ENCODE data around the gene ALOXE3. TPM values are rescaled to one million over a fixed set of nuclear protein-coding genes. Genes with fewer than 3 reads are reported as not detected.
"Not testable (repeated sequence)": the region's sequence is repeated elsewhere in the genome, so short reads cannot be mapped to it uniquely, and the experiment has no call there.

ALOXE3 gene
- total and polyA plus RNA-seq, 2 experiments from 2014 or later = 0.10 TPM; not detected in 1

DNA sequence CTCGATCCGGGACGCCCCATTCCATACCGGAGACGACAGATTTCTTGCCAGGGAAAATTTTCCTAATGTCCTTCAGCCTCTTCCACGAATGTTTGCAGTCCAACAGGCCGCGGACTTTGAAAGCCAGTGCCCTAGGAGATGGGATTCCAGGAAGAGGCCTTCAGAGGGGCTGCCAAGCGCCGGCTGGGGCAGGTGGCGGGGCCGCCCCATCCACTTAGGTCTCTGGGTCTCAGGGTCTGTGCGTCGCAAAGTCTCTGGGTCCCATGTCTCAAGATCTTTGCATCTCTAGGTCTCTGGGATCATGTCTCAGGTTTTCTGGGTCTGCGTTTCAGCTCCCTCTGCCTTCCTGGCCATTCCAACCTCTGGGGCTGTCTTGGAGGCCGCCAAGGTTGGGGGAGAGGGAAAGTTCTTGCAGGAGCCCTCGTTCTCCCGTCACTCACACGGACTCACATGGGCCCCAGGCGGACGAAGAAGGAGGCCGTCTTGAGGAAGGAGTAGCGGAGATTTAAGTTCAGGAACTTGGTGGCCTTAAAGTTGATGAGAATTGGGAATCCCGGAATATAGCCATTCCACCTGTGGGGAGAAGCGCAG is 38.0 kb downstream of the ALOXE3 start:
- H3K27ac ChIP-seq = no peak overlapping the region
- DNase-seq (ENCODE audit: low read depth in 1 of 2, low spot score in 1 of 2) = no peak
- no peaks in the 10 kb centered on the region for H3K36me3 ChIP-seq
- TF ChIP-seq, protein P1, sequence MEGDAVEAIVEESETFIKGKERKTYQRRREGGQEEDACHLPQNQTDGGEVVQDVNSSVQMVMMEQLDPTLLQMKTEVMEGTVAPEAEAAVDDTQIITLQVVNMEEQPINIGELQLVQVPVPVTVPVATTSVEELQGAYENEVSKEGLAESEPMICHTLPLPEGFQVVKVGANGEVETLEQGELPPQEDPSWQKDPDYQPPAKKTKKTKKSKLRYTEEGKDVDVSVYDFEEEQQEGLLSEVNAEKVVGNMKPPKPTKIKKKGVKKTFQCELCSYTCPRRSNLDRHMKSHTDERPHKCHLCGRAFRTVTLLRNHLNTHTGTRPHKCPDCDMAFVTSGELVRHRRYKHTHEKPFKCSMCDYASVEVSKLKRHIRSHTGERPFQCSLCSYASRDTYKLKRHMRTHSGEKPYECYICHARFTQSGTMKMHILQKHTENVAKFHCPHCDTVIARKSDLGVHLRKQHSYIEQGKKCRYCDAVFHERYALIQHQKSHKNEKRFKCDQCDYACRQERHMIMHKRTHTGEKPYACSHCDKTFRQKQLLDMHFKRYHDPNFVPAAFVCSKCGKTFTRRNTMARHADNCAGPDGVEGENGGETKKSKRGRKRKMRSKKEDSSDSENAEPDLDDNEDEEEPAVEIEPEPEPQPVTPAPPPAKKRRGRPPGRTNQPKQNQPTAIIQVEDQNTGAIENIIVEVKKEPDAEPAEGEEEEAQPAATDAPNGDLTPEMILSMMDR (IDR thresholded peaks at IDR 0.05; ENCODE audit: low read depth, low read length) = no peak
- no peaks in the 10 kb centered on the region for H3K4me1 ChIP-seq (ENCODE audit: low read depth)
- H3K9me3 ChIP-seq (ENCODE audit: low read depth) = no peaks in the 10 kb centered on the region
- H3K4me3 ChIP-seq = peak overlapping the region; percentile 37
- peaks cover 92% of the 10 kb centered on the region for H3K27me3 ChIP-seq

DNA sequence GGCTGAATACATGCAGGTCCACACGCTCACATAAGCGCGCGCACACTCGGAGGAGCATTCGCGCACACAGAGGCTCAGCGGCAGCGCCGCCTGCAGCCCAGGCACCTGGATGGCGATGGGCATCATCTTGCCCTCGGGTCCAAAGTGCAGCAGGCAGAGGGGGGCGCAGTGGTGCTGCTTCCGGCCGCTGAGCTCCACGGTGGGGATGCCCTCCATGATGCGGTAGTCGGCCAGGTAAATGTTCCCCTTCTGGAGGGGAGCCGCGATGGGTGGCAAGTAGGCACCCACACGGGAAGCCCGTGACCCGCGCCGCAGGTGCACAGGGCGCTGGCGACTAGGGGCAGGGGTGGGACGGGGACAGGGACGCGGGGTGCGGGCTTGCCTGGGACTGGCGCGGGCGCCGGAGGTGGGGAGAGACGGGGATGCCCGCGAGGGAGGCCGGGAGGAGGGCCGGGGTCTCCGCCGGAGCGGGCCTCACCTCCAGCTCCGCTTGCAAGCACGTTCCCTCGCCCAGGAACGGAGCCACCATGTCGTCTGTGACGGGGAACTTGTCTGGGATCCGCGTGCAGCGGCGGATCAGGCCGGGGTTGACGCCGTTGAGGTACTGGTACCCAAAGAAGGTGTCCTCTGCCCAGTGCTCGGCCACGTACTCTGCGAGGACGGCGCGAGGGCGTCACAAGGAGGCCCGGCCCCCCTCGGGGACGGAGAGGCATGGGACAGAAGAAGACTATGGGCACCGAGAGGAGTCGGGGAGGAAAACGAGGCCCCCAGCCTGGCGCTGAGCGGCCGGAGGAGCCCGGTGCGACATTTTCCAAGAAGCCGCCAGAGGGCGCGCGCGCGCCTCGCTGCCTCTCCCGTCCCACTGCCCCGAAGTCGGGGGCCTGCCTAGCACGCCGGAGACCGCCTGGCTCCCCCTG is 38.8 kb downstream of the ALOXE3 start:
- Histone ChIP-seq H3K4me1 (ENCODE audit: low read depth) (no peaks in the 10 kb centered on the region), H3K36me3 (no peaks in the 10 kb centered on the region), H3K9me3 (ENCODE audit: low read depth) (no peaks in the 10 kb centered on the region), H3K27me3 (peaks cover 94% of the 10 kb centered on the region), H3K27ac (no peak overlapping the region), H3K4me3 (peak overlapping the region; percentile 37)
- TF ChIP-seq, protein P1 (IDR thresholded peaks at IDR 0.05; ENCODE audit: low read depth, low read length) = peak; percentile 86
- DNase-seq (ENCODE audit: low read depth in 1 of 2, low spot score in 1 of 2) = peak; percentile 54 to 81

DNA sequence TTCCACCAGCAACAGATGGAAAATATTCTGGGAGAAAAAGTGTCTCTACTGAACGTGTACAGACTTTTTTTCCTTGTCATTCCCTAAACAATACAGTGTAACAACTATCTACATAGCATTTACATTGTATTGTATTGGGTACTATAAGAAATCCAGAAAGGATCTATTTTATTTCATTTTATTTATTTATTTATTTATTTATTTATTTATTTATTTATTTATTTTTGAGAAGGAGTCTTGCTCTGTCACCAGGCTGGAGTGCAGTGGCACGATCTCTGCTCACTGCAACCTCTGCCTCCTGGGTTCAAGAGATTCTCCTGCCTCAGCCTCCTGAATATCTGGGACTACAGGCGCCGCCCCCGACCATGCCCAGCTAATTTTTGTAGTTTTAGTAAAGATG is 40.4 kb downstream of the ALOXE3 start:
- not testable (repeated sequence) for H3K27ac ChIP-seq; H3K4me1 ChIP-seq (ENCODE audit: low read depth); DNase-seq (ENCODE audit: low read depth in 1 of 2, low spot score in 1 of 2); H3K4me3 ChIP-seq; H3K36me3 ChIP-seq; H3K9me3 ChIP-seq (ENCODE audit: low read depth)
- peaks cover 96% of the 10 kb centered on the region for H3K27me3 ChIP-seq

DNA sequence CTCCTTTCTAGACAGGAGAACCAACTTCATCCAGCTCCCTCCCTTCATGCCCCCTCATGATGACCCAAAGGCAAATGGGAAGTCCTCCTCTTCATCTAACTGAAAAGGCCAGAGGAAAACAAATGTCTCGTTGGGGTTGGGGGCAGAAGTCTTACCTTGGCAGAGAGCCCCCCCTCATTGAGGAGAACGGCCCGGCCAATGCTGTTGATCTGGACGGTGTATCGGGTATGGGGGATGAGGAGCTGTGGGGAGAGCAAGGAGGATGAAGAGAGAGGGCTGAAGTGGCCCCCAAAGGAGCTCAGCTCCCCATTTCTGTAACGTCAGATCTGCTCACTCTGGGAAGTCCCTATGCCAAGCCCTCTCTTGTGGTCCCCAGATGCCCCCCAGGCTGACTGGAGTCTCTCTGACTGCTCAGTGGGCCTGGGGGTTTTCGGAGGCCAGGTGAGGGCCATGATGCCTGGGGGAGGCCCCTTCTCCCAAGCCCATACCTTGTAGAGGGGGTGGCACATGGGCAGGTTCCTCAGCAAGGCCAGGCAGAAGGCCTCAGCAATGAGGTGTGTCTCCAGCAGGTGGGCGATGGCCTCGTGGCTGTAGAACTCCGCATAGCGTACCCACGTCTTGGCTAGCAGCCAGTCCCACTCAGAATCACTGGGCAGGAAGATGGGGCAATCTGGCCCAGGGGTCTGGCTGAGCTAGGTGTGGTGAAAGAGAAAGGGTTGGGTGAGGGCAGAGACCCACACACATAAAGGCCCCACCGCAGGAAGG is 41.6 kb downstream of the ALOXE3 start:
- H3K27me3 ChIP-seq = peaks cover 98% of the 10 kb centered on the region
- H3K9me3 ChIP-seq (ENCODE audit: low read depth) = no peaks in the 10 kb centered on the region
- H3K36me3 ChIP-seq = no peaks in the 10 kb centered on the region
- H3K27ac ChIP-seq = no peak overlapping the region
- TF ChIP-seq, protein P1 (IDR thresholded peaks at IDR 0.05; ENCODE audit: low read depth, low read length) = no peak
- H3K4me1 ChIP-seq (ENCODE audit: low read depth) = no peaks in the 10 kb centered on the region
- no peak overlapping the region for H3K4me3 ChIP-seq
- DNase-seq (ENCODE audit: low read depth in 1 of 2, low spot score in 1 of 2) = no peak

DNA sequence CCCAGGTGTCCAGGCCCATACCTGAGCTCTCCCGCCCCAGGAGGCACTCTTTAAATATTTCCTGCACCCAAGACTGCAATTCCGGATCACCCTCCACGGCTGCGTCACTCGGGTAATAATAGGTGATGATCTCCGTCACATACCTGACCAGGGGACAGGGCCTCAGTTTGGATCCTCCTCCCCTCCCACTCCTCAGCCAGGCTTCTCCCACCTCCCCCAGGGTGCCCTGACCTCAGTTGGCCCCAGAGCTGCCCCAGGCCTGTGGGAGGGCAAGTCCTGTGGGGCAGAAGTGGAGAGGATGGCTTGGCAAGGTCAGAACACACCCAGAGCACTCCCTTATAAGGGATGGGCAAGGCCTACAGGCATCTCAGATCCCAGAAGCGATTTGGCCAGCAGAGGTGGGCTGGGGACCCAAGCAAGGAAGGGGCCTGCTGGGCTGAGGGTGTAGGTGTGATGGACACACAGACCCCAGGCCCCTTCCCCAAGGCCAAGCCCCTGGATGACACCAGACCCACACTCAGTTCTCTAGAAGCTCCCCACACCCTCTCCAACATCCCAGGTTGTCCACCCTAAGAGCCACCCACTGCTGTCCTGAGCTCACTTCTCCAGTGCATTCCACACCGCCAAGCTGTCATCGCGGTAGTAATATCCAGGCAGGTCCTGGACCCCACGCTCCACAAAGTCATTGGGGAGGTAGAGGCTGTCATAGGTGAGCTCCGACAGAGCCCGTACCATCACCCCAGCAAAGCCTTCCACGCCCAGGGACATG is 42.6 kb downstream of the ALOXE3 start:
- H3K27ac ChIP-seq = no peak overlapping the region
- TF ChIP-seq, protein P1 (IDR thresholded peaks at IDR 0.05; ENCODE audit: low read depth, low read length) = no peak
- H3K27me3 ChIP-seq = peaks cover 98% of the 10 kb centered on the region
- H3K9me3 ChIP-seq (ENCODE audit: low read depth) = no peaks in the 10 kb centered on the region
- H3K4me1 ChIP-seq (ENCODE audit: low read depth) = no peaks in the 10 kb centered on the region
- H3K36me3 ChIP-seq = no peaks in the 10 kb centered on the region
- DNase-seq (ENCODE audit: low read depth in 1 of 2, low spot score in 1 of 2) = no peak
- H3K4me3 ChIP-seq = no peak overlapping the region

Measured in cardiac muscle cell (in vitro differentiated cells and primary cell).